GM12872 (cell line): ENCODE data around the gene G6PC2.

Experiments
- CTCF ChIP-seq: IDR thresholded peaks from 3 replicates; pipeline ENCODE4 v1.5.1; 2011; ENCODE audit warnings: low read depth, mild to moderate bottlenecking, low read length, moderate library complexity; ENCODE audit not compliant: insufficient read depth

Gene G6PC2, protein sequence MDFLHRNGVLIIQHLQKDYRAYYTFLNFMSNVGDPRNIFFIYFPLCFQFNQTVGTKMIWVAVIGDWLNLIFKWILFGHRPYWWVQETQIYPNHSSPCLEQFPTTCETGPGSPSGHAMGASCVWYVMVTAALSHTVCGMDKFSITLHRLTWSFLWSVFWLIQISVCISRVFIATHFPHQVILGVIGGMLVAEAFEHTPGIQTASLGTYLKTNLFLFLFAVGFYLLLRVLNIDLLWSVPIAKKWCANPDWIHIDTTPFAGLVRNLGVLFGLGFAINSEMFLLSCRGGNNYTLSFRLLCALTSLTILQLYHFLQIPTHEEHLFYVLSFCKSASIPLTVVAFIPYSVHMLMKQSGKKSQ

DNA sequence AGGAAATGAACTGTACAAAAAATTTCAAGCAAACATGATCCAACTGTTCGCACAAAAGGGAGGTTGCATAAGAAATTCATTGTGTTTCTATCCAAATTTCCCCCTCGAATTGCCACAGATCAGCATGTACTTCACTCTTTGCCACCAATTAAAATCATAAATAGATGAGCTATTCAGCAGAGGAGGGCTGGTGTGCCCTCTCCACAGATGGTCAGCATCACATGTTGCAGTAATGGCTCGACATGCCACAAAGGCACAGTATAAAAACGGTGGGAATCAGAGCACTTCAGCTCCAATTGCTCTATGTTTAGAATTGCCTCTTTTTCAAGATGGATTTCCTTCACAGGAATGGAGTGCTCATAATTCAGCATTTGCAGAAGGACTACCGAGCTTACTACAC is at the start of gene G6PC2:
TSS of gene G6PC2 (plus strand) at position 289 of the 400 bp plus-strand sequence. CDS start at position 330, 41 bp downstream.
- TF ChIP-seq CTCF, result no peak

DNA sequence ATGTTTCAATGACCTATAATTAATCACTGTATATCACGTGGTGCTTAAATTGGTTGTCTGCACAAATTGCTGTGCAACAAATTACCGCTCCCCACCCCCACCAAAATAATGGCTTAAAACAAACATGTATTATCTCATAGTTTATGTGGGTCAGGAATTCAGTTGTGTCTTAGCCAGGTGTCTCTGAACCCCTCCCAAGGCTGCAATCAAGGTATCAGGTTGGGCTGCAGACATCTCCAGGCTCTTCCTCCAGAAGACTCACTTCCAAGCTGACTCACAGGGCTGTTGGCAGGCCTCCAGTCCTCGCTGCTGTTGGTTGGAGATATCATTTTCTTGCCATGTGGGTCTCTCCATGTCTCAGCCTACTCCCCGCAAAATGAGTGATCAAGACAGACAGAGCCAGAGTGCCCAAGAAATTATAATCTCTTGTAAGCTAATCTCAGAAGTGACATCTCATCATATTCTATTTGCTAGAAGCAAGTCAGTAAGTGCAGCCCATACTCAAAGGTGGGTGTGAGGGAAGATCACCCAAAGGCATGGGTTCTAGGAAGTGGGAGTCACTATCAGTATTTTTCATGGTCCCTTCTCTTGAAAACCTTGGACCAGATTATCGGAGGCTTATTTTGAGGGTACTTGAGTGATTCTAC is 49.3 kb upstream of the G6PC2 start:
- TF ChIP-seq CTCF, result no peak

- no peak for TF ChIP-seq CTCF
These were observed 48.6 kb upstream of the G6PC2 start for GRCh38 chr2:168852481-168852880.

DNA sequence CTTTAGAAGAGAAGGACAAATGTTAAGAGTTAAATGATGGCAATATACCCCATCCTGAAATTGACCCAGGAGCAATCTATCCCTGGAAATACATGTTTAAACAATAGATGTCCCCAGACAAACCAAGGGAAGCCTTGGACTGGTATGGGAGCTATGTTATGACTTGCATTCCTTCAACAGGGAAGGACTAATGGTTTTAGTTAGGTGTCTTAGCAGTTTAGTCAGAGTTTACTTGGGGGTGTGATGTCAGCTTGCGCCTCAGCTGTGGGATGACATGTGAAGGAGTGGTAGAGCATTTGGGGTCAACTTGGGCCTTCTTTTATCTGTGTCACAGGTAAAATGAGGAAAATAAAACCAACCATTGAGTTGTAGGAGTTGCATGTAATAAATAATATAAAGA is 47.6 kb upstream of the G6PC2 start:
- TF ChIP-seq CTCF, result no peak

DNA sequence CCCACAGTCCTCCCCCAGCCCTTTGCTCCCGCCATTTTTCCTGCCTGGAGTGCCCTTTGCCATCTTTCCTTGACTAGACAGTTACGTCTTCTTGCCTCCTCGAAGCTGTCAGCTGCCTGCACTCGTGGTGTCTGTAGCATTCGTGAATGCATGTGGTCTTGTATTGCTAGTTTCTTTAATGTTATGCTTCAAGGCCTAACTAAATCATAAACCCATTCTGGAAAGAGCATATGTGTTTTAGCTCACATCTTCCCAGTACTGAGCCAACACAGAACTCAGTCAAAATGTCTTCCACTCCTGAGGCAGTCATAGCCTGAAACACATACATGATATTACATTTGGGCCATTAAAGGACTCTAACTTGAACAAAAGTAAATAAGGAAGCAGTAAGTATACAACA is 46.4 kb upstream of the G6PC2 start:
- no peak for TF ChIP-seq CTCF

- no peak for TF ChIP-seq CTCF
These were observed 45.5 kb upstream of the G6PC2 start for GRCh38 chr2:168855601-168856000.

- TF ChIP-seq CTCF, result no peak
These were observed 42.9 kb upstream of the G6PC2 start for GRCh38 chr2:168858146-168858545.
